ENCODE results near the gene NFATC3. TPM values are rescaled to one million over a fixed set of nuclear protein-coding genes. Genes with fewer than 3 reads are reported as not detected.

NFATC3 gene
- total RNA-seq, 4 donors from 2014 or later = 22.6 to 74.0 (median 48.4) TPM

DNA sequence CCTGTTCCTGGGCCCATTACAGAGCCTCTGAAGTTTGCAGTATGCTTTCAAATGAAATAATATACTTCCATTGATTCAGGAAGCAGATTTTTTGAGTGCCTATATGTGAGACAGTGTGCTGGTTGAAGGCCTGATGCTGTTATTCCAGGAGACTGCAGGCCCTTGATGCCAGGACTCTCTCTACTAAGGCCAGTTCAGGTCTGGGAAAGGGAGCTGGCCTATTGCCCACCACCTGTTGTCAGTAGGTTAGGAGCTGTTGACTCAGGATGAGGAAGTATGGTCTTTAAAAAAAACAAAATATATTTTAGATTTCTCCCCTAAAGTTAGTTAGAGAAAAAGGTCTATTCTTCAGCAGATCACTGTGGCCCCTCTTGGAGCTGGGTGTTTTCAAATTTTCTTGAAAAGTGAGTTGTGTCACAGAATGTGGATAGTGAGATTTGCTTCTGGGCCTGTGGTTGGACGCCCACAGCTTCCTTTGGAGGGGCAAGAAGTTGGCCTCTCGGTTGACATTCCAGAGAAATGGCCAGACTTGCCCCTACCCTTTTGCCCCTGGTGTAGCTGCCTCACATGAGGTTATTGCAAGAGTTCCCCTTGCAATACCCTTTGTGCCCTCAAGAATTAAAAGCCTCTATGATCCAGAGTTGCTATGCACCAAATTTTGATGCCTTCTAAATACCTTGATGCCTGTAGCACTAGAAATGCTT, 142.8 kb downstream of the NFATC3 start:
- no peak for DNase-seq
- H3K27ac ChIP-seq = no peak overlapping the region

DNA sequence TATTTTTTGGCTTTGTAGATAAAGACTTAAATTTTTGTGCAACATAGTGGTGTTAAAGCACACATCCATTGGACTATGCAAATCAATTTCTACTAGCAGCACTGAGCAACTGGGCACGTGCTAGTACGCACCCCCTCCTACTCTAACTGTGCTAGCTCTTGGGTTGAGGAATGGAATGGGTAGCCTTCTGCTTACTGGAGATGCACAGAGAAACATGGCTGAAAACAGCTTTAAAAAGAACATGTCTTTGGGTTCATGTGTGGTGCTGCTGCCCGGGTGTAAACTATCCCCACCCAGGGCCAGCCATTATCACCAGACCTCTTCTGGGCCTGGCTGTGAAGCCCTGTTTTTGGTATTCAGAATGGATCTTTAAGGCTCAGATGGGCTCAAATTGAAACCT, 143.5 kb downstream of the NFATC3 start:
- Histone ChIP-seq H3K4me3 (no peak overlapping the region), H3K9me3 (no peaks in the 10 kb centered on the region), H3K4me1 (no peaks in the 10 kb centered on the region), H3K36me3 (no peaks in the 10 kb centered on the region), H3K27me3 (no peaks in the 10 kb centered on the region), H3K27ac (no peak overlapping the region)
- DNase-seq = no peak
- intact Hi-C loops (cut with DNase I; ENCODE audit: low total_unique reads) = no loop called here
- no peak for TF ChIP-seq POLR2A (IDR thresholded peaks at IDR 0.05)
- TF ChIP-seq, protein P1, sequence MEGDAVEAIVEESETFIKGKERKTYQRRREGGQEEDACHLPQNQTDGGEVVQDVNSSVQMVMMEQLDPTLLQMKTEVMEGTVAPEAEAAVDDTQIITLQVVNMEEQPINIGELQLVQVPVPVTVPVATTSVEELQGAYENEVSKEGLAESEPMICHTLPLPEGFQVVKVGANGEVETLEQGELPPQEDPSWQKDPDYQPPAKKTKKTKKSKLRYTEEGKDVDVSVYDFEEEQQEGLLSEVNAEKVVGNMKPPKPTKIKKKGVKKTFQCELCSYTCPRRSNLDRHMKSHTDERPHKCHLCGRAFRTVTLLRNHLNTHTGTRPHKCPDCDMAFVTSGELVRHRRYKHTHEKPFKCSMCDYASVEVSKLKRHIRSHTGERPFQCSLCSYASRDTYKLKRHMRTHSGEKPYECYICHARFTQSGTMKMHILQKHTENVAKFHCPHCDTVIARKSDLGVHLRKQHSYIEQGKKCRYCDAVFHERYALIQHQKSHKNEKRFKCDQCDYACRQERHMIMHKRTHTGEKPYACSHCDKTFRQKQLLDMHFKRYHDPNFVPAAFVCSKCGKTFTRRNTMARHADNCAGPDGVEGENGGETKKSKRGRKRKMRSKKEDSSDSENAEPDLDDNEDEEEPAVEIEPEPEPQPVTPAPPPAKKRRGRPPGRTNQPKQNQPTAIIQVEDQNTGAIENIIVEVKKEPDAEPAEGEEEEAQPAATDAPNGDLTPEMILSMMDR (IDR thresholded peaks at IDR 0.05) = no peak

More for the DNA sequence above, 142.8 kb downstream of the NFATC3 start:
- Histone ChIP-seq H3K36me3 (no peaks in the 10 kb centered on the region), H3K9me3 (no peaks in the 10 kb centered on the region), H3K4me1 (no peaks in the 10 kb centered on the region), H3K4me3 (no peak overlapping the region), H3K27me3 (no peaks in the 10 kb centered on the region)
- TF ChIP-seq POLR2A (IDR thresholded peaks at IDR 0.05) = no peak
- TF ChIP-seq, protein P1 (IDR thresholded peaks at IDR 0.05) = no peak
- intact Hi-C loops (cut with DNase I; ENCODE audit: low total_unique reads) = no loop called here

DNA sequence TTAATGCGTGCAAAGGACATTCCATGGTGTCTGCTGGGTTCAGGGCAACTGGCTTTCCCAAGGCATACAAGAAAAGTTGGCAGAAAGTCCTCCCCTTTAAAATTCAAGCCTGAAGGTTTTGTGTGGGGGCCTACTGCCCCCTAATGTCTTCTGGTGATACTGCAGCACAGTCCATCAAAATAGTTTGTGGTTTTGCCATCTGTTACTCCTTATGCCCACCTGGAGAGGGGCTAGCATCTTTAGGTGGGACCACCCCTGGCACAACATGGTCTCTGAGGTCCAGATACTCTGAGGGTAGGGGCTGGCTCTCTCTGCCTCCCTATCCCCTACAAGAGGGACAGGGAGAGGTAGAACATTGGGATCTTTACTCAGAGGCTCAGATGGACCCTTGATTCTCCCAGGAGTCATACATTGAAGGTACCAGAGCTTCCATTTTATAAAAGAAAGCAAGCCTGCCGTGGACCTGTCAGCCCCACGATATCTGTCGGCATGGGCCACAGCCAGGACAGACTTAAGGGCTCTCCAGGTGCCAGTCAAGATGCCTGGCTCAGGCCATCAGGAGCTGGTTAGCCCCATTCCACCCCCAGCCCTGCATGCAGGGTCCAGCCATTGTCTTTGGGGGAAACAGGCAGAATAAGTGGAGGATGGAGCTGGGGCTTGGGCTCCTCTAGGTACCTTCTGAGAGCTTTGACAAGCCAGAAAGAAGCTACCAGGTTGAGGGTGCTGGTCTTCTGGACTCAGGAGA, 144.4 kb downstream of the NFATC3 start:
- Histone ChIP-seq H3K4me3 (no peak overlapping the region), H3K27me3 (no peaks in the 10 kb centered on the region), H3K9me3 (no peaks in the 10 kb centered on the region), H3K4me1 (no peaks in the 10 kb centered on the region), H3K36me3 (no peaks in the 10 kb centered on the region), H3K27ac (no peak overlapping the region)
- DNase-seq = peak; percentile 36 to 51
- no peak for TF ChIP-seq POLR2A (IDR thresholded peaks at IDR 0.05)
- TF ChIP-seq, protein P1 (IDR thresholded peaks at IDR 0.05) = peak; percentile 76 to 88 (median 82)
- intact Hi-C loops (cut with DNase I; ENCODE audit: low total_unique reads) = no loop called here

DNA sequence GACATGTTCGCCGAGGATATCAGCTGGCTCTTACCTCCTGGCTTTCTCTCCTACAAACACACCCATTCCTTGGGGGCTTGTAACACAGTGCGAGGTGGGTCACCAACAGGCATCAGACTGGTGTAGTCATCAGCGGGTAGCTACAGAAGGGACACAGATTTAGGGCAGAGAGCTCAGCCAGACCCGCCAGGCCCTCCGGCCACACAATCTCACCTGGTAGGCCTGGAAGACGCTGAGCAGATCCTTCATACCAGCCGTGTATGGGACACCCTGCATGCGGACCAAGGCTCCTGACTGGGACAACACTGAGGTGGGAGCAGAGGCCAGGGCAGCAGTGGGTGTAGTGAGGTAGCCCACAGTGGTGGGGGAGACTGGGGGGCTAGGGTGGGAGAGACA, 145.0 kb downstream of the NFATC3 start:
- TF ChIP-seq, protein P1 (IDR thresholded peaks at IDR 0.05) = no peak
- TF ChIP-seq POLR2A (IDR thresholded peaks at IDR 0.05) = no peak
- Histone ChIP-seq H3K27ac (no peak overlapping the region), H3K36me3 (no peaks in the 10 kb centered on the region), H3K27me3 (no peaks in the 10 kb centered on the region), H3K4me1 (no peaks in the 10 kb centered on the region), H3K4me3 (no peak overlapping the region), H3K9me3 (no peaks in the 10 kb centered on the region)
- no peak for DNase-seq
- intact Hi-C loops (cut with DNase I; ENCODE audit: low total_unique reads) = no loop called here

DNA sequence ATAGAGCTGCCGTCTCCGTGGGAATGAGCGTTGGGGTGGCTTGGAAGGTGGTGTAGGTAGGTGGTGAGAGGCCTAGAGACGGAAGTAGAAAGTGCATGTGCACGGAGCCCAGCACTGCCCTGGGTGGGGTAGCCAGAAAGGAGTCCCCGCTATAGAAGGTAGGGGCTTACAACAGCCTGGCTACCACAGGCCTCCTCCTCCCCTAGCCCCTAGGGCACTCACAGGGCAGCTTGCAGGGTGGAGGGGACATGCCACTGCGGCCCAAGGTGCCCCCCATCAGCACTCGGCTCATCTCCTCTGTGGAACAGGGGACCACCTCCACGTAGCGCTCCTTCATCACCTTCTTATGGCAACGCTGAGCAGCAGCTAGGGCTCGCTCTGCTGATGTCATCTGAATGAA, 145.8 kb downstream of the NFATC3 start:
- no peak for DNase-seq
- no peaks in the 10 kb centered on the region for H3K27me3 ChIP-seq
- H3K36me3 ChIP-seq = no peaks in the 10 kb centered on the region
- intact Hi-C loops (cut with DNase I; ENCODE audit: low total_unique reads) = no loop called here
- H3K27ac ChIP-seq = no peak overlapping the region
- peaks cover 0 to 2% of the 10 kb centered on the region in 2 donors for H3K4me1 ChIP-seq
- H3K9me3 ChIP-seq = no peaks in the 10 kb centered on the region
- TF ChIP-seq, protein P1 (IDR thresholded peaks at IDR 0.05) = no peak
- no peak for TF ChIP-seq POLR2A (IDR thresholded peaks at IDR 0.05)
- H3K4me3 ChIP-seq = no peak overlapping the region

Data from uterus (tissue), 4 donors.